HG02938 (cell line): ENCODE results near the gene ARHGAP5.
A peak's percentile ranks its signal among the peaks of the same experiment; 100 is the strongest.

ENCODE experiments used
- ATAC-seq: cut with Tn5 transposase; IDR thresholded peaks from one replicate; pipeline ENCODE4 v1.9.1; 2021; ENCODE audit warnings: mild to moderate bottlenecking, moderate library complexity; ENCODE audit not compliant: unreplicated experiment

Gene ARHGAP5

GRCh38 chr14:32077081-32078022, at the start of gene ARHGAP5:
TSS of gene ARHGAP5 (plus strand) at chr14:32077304. CDS start at chr14:32090670, 13,366 bp downstream.
- ATAC-seq, result peak; percentile 35

GRCh38 chr14:32028599-32028998, 48.5 kb upstream of the ARHGAP5 start:
- no peak for ATAC-seq

- no peak for ATAC-seq
Measured at GRCh38 chr14:32033543-32033942, 43.6 kb upstream of the ARHGAP5 start.

- no peak for ATAC-seq
Measured at GRCh38 chr14:32038876-32039275, 38.2 kb upstream of the ARHGAP5 start.

GRCh38 chr14:32039401-32040030, 37.6 kb upstream of the ARHGAP5 start:
- no peak for ATAC-seq

- no peak for ATAC-seq
Measured at GRCh38 chr14:32043624-32044023, 33.5 kb upstream of the ARHGAP5 start.

- ATAC-seq, result no peak
Measured at GRCh38 chr14:32044454-32044853, 32.6 kb upstream of the ARHGAP5 start.

- no peak for ATAC-seq
Measured at GRCh38 chr14:32047791-32048190, 29.3 kb upstream of the ARHGAP5 start.

GRCh38 chr14:32049361-32050088, 27.6 kb upstream of the ARHGAP5 start:
- ATAC-seq, result no peak

GRCh38 chr14:32050878-32051277, 26.2 kb upstream of the ARHGAP5 start:
- no peak for ATAC-seq

GRCh38 chr14:32054536-32054935, 22.6 kb upstream of the ARHGAP5 start:
- ATAC-seq, result no peak

- ATAC-seq, result no peak
Measured at GRCh38 chr14:32055175-32055574, 21.9 kb upstream of the ARHGAP5 start.

- no peak for ATAC-seq
Measured at GRCh38 chr14:32059702-32060101, 17.4 kb upstream of the ARHGAP5 start.

GRCh38 chr14:32064931-32065330, 12.2 kb upstream of the ARHGAP5 start:
- ATAC-seq, result no peak

GRCh38 chr14:32068708-32069107, 8.4 kb upstream of the ARHGAP5 start:
- ATAC-seq, result no peak

- no peak for ATAC-seq
Measured at GRCh38 chr14:32070282-32070681, 6.8 kb upstream of the ARHGAP5 start.

GRCh38 chr14:32072676-32073075, 4.4 kb upstream of the ARHGAP5 start:
- ATAC-seq, result no peak

- peak; percentile 37 for ATAC-seq
Measured at GRCh38 chr14:32073537-32074189, 3.4 kb upstream of the ARHGAP5 start.

- no peak for ATAC-seq
Measured at GRCh38 chr14:32074887-32075572, 2.1 kb upstream of the ARHGAP5 start.

- ATAC-seq, result peak; percentile 0
Measured at GRCh38 chr14:32075672-32076277, 1.3 kb upstream of the ARHGAP5 start.
